ENCODE results near the gene FAM25C. TPM values are rescaled to one million over a fixed set of nuclear protein-coding genes. Genes with fewer than 3 reads are reported as not detected.
"Not testable (repeated sequence)": the region's sequence is repeated elsewhere in the genome, so short reads cannot be mapped to it uniquely, and the experiment has no call there.

Gene FAM25C
- not detected for polyA plus RNA-seq

DNA sequence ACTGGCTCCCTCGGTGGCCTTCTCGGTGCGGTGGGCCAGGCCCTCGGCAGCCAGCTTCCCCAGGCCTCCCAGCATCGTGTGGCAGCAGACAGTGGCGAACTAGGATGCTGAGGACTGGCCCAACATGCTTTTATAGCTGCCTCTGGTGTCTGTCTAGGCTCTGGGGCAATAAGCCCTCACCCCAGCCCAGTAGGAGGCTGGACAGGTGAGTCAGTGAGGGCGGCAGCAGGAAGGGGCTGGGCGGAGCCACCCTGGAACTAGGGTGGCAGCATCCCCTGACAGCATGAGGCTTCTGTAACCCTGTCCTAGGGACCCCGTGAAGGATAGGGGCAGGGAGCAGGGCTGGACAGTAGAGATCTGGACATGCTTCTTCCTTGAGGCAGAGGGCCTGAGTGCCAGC lies at the start of gene FAM25C:
Gene FAM25C (minus strand): TSS at position 101 of the 400 bp plus-strand sequence. CDS start 26 bp downstream, at position 75.
- WGBS, 3 donors = 80% methylated on average over 1 of the region's 9 CpGs; no CpG with 5 or more reads in 2 of the 3 donors
- not testable (repeated sequence) for H3K27ac ChIP-seq (ENCODE audit: low read depth, low read length)

DNA sequence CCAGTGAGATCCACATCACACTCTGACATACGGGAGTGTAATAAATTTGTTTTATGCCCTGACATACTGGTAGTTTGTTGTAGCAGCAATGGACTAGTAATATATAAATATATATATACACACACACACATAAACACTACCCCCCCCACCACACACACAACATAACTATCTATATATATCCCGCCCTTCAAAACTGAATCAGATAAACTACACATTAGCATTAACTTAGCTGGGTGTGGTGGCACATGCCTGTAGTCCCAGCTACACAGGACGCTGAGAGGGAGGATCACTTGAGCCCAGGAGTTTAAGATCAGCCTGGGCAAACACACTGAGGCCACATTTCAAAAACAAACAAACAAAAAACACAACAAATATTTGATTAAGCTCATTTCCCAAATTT lies 45.0 kb upstream of the FAM25C start:
- H3K27ac ChIP-seq (ENCODE audit: low read depth, low read length) = not testable (repeated sequence)
- WGBS, 3 donors = 67 to 89% (median 88%) methylated on average over 1 to 2 of the region's 3 CpGs

DNA sequence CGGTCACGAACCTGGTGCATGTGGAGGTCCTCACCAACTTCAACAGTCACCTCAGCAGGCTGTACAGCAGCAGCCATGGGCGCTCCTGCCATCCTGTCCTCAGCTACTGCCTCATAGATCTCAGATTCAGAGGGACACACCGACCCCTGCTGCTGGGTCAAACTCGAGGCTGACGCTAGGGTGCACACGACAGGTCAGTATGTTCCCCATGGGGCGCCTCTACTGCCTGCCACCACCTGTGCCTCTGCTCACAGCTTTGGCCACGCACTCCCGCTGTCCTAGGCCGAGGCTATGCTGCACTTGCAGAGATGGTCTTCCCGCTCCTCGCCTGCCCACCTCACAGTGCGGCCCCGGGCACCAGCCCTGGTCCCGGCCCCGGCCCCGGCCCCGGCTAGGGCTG lies 31.8 kb upstream of the FAM25C start:
- WGBS, 3 donors = 92 to 95% (median 95%) methylated on average over 4 to 8 of the region's 19 CpGs

DNA sequence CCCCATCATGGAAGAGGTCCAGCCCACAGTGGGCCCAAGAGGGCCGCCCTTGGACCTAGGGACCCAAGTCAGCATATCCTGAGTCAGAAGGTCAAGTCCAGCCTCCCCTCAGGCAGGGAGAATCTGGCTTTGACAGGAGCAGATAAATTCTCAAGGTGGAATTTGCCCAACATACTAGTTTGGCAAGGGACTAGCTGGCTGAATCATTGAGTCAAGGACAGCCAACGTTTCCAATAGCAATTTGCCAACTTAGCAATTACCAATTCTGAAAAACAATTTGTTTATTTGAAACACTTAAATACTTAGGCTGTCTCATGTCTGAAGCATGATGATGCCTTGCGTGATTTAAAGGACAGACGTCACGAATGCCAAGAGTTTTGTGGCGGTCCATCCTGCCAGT lies 2.7 kb upstream of the FAM25C start:
- 17 to 56% (median 38%) methylated on average over 1 of the region's 6 CpGs for WGBS, 3 donors
- not testable (repeated sequence) for H3K27ac ChIP-seq (ENCODE audit: low read depth, low read length)

More for the DNA sequence above, 31.8 kb upstream of the FAM25C start:
- not testable (repeated sequence) for H3K27ac ChIP-seq (ENCODE audit: low read depth, low read length)

DNA sequence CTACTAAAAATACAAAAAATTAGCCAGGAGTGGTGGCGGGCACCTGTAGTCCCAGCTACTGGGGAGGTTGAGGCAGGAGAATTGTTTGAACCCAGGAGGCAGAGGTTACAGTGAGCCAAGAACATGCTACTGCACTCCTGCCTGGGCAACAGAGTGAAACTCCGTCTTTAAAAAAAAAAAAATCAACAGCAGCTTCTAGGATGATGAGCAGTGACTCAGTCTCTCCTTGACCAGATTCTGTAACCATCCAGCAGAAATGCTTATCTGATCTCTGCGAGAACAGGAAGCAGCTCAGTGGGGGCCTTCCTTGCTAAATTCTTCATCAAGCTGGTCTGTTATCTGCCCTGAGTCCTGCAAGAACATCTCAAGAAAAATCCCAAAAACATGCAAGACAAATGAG lies 5.5 kb downstream of the FAM25C start:
- 52 to 58% (median 56%) methylated on average over 2 of the region's 3 CpGs for WGBS, 3 donors
- H3K27ac ChIP-seq (ENCODE audit: low read depth, low read length) = not testable (repeated sequence)

DNA sequence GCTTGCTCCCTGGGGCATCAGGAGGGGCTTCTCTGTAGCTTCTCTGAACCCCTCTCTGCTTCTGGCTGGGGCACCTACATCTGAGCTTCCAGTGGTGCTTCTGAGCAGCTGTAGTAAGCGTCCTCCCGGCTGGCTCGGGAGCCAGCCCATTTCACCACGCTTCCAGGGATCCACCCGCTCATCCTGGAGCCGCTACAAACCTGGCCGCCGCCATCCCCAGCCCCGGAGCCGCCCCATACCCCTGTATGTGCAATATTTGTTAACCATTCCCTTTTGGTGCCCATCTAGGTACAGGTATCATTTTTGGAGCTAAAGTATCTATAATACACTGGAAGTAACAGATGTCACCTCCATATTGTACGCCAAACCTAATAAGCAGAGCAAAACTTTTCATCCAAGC lies 7.0 kb downstream of the FAM25C start:
- 85 to 91% (median 88%) methylated on average over 10 to 11 of the region's 11 CpGs for WGBS, 3 donors
- H3K27ac ChIP-seq (ENCODE audit: low read depth, low read length) = not testable (repeated sequence)

DNA sequence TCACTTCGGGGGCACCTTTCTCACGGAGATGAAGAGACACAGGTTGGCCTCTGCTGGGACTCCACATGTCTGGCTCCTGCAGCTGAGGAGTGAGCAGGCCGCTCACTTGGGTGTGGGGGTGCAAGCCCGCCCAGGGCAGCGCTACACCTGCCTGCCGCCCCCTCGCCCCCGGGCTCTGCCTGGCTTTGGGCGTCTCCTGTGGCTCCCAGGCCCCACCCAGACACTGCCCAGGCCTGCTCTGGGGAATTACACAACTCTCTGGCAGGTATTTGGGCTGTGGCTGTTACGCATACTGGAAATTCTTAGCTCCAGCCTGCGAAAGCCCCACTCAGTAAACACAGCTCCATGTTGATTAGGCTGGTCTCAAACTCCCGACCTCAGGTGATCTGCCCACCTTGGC lies 7.9 kb downstream of the FAM25C start:
- 78 to 85% (median 82%) methylated on average over 9 to 12 of the region's 12 CpGs for WGBS, 3 donors

DNA sequence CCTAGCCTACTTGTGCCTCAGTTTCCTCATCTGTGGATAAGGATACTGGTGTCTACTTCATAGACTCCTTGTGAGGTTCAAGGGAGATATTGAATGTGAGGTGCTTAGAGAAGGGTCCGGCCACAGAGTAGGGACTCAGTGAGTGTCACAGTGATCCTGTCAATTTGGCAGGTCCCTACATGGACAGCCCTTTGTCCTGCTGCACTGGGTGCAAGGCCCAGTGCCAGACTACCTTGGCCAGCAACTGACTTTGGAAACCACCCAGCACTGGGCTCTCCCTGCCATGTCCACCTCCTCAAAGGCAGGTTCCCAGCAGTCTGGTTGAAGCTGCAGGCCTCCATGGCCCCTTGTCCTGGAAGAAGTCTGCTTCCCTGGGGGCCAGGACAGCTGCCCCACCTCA lies 9.5 kb downstream of the FAM25C start:
- not testable (repeated sequence) for H3K27ac ChIP-seq (ENCODE audit: low read depth, low read length)
- no CpG with 5 or more reads among the region's 1 CpG for WGBS, 3 donors

More for the DNA sequence above, 7.9 kb downstream of the FAM25C start:
- H3K27ac ChIP-seq (ENCODE audit: low read depth, low read length) = not testable (repeated sequence)

DNA sequence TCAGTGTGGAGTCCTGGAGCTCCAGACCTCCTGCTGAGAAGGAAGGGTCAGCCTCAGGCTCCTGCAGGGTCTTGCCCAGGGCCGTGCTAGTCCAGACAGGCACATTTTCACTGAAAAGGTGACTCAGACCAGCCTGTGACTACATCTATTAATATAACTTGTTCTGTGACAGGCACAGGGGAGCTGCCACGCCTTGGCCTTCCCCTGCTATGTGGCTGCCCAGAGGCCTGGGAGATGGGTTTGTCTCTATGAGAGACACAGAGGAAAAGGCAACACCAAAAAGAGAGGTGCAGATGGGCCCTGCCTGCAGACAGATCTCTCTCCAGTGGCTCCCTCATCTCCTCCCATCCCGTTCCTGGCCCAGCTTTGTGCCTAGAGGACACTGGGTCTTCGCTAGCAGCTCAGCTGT lies 10.0 kb downstream of the FAM25C start:
- 83% methylated on average over 1 of the region's 4 CpGs; no CpG with 5 or more reads in 2 of the 3 donors for WGBS, 3 donors
- not testable (repeated sequence) for H3K27ac ChIP-seq (ENCODE audit: low read depth, low read length)

DNA sequence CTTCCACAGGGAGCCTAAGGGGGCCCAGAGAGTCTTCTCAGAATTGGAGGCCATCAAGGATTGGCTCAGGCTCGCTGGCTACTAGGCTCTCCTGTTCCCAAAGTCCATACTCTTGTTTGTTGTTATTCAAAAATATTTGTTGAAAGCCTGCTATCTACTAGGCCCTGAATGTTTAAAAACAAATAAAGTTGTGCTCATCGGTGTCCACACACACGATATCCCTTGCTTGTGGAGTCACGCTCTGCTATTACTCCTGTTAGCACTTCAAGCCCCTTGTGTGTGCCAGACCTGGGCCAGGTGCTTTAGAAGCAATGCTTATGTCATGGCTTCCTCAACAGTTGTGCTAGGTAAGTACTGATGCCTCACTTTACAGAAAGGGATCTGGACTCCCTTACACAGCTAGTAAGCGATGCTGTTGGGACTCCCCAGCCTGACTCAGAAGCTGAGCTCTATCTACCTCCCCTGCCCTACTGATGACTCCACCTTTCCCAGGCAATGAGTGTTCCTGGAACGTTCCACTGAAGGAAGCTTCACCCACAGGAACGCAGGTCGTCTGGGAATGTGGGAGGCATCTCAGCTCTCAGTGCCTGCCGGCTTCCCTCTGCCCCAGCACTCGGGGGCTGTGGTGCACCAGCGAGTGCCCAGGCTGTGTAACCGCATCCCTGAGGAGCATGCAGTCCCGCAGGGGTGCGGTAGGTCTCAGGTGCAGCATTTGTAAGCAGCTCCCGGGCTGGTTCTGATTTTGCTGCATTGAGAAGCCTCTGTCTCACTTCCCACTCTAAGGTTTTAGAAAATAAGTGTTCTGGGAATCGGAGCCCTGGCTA lies 10.7 kb downstream of the FAM25C start:
- H3K27ac ChIP-seq (ENCODE audit: low read depth, low read length) = not testable (repeated sequence)
- 82 to 90% (median 82%) methylated on average over 4 to 14 of the region's 16 CpGs for WGBS, 3 donors

DNA sequence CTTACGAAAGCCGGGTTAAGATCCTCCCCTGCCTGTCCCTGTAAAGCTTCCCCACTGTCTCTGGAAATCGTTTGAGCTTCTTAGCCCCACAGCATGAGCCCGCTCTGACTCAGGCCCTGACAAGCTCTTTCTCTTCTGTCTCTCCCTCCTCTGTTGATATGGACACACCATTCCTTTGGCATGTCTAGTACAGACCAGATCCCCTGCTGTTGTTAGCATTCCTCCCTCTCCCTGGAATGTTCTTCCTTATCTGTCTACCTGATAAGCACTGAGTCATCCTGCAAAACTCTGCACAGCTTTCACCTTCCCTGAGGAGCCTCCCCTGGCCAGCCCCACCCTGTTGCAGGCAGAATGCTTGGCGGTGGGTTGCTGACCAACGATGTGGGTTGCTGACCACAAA lies 11.6 kb downstream of the FAM25C start:
- H3K27ac ChIP-seq (ENCODE audit: low read depth, low read length) = not testable (repeated sequence)
- no CpG with 5 or more reads among the region's 6 CpGs for WGBS, 3 donors

DNA sequence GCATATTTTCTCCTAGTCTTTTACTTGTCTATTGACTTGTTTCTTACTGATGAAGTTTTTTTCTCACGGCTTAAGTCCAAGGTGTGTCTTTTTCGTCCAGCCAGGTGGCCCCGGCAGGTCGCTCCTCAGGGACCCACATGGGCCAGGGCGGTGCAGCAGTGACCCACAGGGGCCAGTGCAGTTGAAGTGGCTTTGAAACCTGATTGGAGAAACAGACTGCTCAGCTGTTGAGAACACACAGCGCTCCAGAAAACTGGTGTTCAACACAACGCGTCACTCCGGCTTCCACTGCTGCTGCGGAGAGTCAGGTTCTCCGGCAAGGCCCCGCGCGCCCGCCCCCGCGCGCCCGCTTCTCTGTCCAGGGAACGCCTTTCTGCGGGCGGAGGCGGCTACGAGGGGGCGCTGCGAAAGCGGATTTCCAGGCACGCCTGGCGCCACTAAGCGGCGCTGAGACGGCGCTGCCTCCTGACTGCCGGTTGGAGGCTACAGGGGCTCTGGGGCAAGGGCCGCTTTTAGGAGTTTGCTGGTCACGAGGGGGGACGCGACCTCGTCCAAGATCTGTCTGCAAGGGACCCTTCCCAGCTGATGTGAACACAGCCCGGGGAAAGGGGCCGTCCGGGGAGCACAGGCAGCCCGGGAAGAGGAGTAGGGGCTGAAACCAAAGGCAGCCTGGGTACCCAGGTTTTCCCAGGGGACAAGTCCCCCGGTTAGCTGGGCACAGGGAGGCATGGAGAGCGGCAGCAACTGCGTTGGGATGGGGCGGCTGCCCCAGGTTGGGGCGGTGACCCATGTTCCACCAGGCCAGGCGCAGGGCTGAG lies 13.0 kb downstream of the FAM25C start:
- not testable (repeated sequence) for H3K27ac ChIP-seq (ENCODE audit: low read depth, low read length)
- 3 to 11% (median 8%) methylated on average over 9 to 17 of the region's 49 CpGs for WGBS, 3 donors

DNA sequence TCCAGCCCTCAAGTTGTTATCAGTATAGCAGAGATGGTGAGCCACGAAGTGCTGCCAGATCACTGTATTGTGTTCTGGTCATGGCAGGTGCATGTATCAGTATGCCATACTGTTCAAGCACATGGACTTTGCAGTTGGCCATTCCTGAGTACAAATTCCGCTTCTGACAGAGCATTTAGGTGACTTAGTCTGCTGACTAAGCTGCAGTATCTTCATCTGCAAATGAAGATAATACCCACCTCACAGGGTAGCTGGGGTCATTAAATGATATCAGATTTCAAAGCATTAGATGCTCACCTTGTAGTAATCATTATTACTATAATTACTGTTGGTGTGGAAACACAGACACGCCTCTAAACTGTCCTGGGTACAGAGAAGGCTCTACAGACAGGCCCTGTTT lies 24.2 kb downstream of the FAM25C start:
- H3K27ac ChIP-seq (ENCODE audit: low read depth, low read length) = not testable (repeated sequence)
- WGBS, 3 donors = 75 to 88% (median 81%) methylated on average over 2 of the region's 3 CpGs

DNA sequence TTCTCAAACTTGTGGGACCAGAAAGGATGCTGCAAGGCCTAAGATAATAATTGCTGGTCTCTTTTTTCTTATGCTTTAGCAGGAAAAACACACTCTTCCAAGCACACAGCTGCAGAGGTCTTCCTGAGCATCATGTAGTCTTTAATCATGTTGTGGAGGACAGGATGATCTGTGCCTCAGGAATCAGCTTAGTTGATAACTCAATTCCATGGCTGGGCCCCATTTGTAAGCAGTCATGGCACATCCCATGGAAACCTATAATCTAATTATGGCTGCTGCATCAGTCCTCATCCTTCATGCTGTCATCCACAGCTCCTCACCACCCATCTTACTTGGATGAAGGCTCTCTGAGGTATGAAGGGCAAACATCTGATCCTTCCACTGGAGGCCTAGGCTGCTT lies 26.5 kb downstream of the FAM25C start:
- H3K27ac ChIP-seq (ENCODE audit: low read depth, low read length) = not testable (repeated sequence)

DNA sequence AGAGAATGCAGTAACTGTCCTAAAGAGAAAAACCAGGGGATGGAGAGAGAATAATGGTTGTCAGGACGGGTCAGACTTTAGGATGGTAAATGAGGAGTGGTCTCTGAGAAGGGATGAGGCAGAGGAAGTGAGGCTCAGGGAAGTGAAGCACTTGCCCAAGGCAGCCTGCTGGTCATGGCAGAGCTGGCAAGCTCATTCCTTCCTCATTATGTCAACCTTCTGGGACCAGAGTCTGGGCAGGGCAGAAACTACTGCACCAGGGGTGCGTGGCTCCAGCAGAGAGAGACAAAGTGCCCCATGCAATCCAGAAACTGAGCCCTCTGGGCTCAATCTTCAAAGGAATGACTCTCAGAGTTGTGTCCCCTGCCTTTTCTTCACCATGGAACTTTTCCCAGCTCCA lies 27.5 kb downstream of the FAM25C start:
- not testable (repeated sequence) for H3K27ac ChIP-seq (ENCODE audit: low read depth, low read length)
- no CpG with 5 or more reads among the region's 2 CpGs for WGBS, 3 donors

DNA sequence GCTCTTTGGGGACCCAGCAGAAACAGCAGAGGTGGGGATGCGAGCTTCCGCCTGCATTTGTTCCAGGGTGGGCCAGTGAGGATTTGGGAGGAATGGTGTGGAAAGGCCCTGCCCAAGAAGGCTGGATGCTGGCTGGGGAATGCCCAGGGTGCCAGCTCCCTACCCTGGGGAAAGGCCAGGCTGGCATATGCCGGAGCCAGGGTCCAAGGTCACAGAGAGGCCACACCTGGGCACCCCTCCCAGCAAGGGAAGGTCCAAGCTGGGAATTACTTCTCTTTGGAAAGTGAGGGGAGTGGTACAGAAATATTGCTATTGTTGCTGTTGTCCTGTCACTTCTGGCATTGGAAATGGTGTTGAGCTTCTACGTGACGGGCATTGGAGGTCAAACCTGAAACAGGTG lies 28.0 kb downstream of the FAM25C start:
- H3K27ac ChIP-seq (ENCODE audit: low read depth, low read length) = not testable (repeated sequence)

DNA sequence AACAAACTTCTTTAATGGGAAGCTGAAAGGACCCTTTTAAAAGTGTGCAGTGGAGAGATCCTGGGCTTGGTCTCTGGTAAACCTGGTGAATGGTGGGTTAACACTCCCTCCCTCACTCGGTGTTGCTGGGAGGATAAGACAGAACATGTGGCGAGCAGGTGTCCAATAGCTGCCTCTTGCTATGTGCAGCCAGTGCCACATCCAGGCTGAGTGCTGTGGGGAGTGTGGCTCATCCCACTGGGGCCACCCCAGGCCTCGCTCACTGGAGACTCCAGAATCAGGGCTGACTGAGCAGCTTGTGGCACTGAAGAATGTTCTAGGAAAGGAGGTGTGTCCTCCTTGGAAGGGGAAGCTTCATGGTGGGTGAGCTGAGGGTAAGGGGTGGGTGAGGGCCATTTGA lies 29.5 kb downstream of the FAM25C start:
- not testable (repeated sequence) for H3K27ac ChIP-seq (ENCODE audit: low read depth, low read length)
- WGBS, 3 donors = 68 to 85% (median 84%) methylated on average over 3 of the region's 3 CpGs

More for the DNA sequence above, 28.0 kb downstream of the FAM25C start:
- no CpG with 5 or more reads among the region's 5 CpGs for WGBS, 3 donors

DNA sequence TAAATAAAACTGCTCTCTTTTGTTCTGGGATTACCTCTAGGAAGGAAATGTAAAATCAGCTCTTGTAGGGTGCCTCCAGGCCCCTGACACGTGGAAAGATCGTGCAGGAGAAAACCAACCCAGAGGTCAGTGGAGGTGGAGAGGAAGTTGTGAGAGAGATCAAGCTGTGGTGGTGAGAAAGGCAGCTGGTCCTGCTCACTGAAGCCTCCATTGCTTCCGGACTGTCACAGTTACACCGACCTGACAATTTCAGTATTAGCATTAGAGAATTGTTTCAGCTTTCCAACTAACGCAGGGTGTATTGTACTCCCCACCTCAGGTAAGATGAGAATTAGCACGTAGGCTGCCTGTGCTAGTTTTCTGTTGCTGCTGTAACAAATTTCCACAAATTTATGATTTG lies 30.6 kb downstream of the FAM25C start:
- 73 to 83% (median 81%) methylated on average over 4 of the region's 6 CpGs for WGBS, 3 donors

DNA sequence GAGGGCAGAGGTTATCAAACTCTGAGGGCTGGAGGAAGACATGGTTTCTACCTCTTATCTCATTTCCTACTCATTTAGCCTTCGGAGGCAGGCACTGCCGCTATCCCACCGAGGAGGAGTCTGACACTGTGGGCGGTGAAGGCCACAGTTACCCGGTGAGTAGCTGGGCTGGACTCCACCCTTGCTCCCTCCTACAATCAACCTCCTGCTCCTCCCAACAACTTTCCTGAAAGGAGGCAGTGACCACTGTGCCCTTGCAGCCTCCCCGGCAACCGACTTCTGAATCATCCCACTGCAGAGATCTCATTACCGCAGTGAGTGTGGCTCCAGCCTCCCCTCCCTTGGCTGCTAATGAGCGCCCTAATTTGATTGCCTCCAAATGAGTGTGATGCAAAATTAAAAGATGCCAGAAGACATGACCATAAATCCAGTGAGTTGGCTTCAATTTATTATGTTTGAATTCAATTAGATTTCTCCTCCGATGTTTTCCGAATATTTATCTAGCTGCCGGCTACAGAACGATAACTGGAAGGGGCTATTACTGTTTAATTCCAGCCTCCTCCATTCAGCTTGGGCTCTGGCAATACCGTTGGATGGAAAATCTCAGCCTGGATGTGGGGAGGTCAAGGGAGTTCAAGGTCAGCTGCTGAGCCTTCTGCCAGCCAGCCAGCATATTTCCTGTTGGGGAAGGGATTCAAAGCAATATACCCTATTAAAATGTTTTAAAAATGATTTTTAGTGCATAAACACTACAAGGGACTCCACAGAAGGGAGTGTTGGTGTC lies 35.1 kb downstream of the FAM25C start:
- H3K27ac ChIP-seq (ENCODE audit: low read depth, low read length) = not testable (repeated sequence)
- 27 to 51% (median 29%) methylated on average over 5 of the region's 14 CpGs for WGBS, 3 donors

More for the DNA sequence above, 30.6 kb downstream of the FAM25C start:
- not testable (repeated sequence) for H3K27ac ChIP-seq (ENCODE audit: low read depth, low read length)
